Epithelial cell of prostate (primary cell): ENCODE results near the gene WWC2.
A peak's percentile ranks its signal among the peaks of the same experiment; 100 is the strongest.

Source experiments
- DNase-seq: peaks from one replicate; pipeline ENCODE4 v3.0.0-alpha.2; 2011; ENCODE audit warnings: low read depth, low spot score
- H3K27ac ChIP-seq: fragments of 450-650 bp; 2 replicates; pipeline ENCODE4 v1.5.1; 2017; ENCODE audit warnings: mild to moderate bottlenecking

The WWC2 gene

DNA sequence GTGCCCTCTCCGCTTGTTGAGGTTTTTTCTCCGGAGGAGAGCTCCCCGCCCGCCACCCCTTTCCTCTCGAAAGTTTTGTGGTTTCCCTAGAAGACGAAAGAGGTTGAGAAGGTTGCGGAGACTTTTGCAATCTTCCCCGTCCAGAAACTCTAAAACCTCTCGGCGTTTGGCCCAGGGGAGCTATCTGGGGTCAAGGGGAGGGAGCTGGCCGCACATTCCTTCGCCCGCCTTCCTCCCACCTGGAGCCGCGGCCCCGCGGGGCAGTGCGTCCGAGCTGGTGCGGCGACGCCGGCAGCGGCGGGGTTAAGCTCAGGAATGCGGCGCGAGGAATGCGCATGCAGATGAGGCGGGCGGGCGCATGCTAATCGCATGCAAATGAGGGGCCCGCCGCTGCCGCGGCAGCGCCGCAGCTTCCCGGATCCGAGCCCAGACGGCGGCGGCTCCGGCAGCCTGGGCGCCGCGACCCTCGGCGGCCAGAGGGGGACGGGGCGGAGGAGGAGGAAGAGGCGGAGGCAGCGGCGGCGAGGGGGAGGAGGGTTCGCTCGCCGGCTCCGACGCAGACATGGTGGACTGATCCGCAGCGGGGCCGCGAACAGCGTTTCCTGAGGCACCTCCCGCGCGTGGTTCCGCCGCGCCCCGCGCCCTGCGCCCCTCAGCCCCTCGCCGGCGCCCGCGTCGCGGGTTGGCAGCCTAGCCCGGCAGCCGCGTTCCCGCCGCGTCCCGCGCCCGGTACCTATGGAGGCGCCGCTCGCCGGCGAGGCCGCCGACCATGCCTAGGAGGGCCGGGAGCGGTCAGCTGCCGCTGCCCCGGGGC, at the start of gene WWC2:
Gene WWC2, plus strand, starts transcription at position 535 of the 814 bp plus-strand sequence. Its CDS starts 235 bp downstream, at position 770.
- H3K27ac ChIP-seq = peak within 1 kb of the TSS; percentile 89
- DNase-seq = peak; percentile 44

GRCh38 chr4:183053681-183054080, 45.4 kb upstream of the WWC2 start:
- H3K27ac ChIP-seq = no peak overlapping the region
- no peak for DNase-seq

- no peak for DNase-seq
- H3K27ac ChIP-seq = no peak overlapping the region
Observed at GRCh38 chr4:183057255-183057654, 41.8 kb upstream of the WWC2 start.

- no peak overlapping the region for H3K27ac ChIP-seq
- DNase-seq = no peak
Observed at GRCh38 chr4:183059797-183060196, 39.3 kb upstream of the WWC2 start.

DNA sequence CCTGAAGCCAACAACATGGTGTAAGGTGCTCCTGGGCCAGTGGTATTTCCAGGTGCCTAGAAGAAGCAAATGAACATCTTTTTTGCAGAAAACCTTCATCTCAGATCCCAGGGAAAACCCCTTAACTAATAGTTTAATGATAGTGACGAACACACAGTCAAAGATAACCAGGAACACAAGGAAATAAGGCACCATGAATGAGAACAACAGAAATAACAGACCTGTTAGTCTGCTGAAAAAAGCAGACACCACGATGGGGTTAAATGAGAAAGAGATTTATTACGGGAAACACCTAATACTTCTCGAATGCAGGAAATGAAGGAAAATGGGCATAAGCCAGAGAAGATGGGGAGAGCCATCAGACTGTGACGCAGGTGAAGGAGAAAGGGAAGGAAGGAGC, 30.6 kb upstream of the WWC2 start:
- no peak for DNase-seq
- no peak overlapping the region for H3K27ac ChIP-seq

- DNase-seq = no peak
- H3K27ac ChIP-seq = no peak overlapping the region
Observed at GRCh38 chr4:183071222-183071621, 27.8 kb upstream of the WWC2 start.

DNA sequence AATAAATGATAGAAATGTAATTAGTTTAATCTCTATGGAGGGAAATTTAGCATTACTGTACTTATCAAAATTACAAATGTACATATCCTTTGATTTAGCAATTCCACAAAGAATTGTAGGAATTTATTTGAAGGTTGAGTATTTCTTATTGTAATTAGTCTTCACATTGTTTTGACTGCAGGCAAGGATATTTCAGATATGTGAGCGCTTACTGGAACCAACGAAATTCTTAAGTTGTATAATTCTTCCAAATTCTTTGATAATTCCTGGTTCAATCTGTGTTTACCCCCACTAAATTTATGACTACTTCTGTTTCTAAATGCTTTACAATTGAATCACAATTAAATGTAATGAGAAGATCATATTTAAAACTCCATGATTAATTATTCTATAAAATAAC, 26.9 kb upstream of the WWC2 start:
- H3K27ac ChIP-seq = no peak overlapping the region
- no peak for DNase-seq

- H3K27ac ChIP-seq = no peak overlapping the region
- no peak for DNase-seq
Observed at GRCh38 chr4:183073838-183074145, 25.3 kb upstream of the WWC2 start.

- DNase-seq = no peak
- no peak overlapping the region for H3K27ac ChIP-seq
Observed at GRCh38 chr4:183074288-183074990, 24.6 kb upstream of the WWC2 start.

- DNase-seq = no peak
Observed at GRCh38 chr4:183078634-183079033, 20.4 kb upstream of the WWC2 start.

GRCh38 chr4:183080372-183081115, 18.5 kb upstream of the WWC2 start:
- DNase-seq = no peak
- H3K27ac ChIP-seq = no peak overlapping the region

More at GRCh38 chr4:183078634-183079033, 20.4 kb upstream of the WWC2 start:
- H3K27ac ChIP-seq = no peak overlapping the region

GRCh38 chr4:183081116-183081469, 18.0 kb upstream of the WWC2 start:
- H3K27ac ChIP-seq = no peak overlapping the region
- no peak for DNase-seq

- DNase-seq = no peak
- H3K27ac ChIP-seq = no peak overlapping the region
Observed at GRCh38 chr4:183082053-183082452, 17.0 kb upstream of the WWC2 start.

GRCh38 chr4:183094393-183095198, 4.5 kb upstream of the WWC2 start:
- H3K27ac ChIP-seq = no peak overlapping the region
- DNase-seq = no peak

- H3K27ac ChIP-seq = no peak overlapping the region
- no peak for DNase-seq
Observed at GRCh38 chr4:183095199-183095512, 3.9 kb upstream of the WWC2 start.

- H3K27ac ChIP-seq = no peak overlapping the region
- no peak for DNase-seq
Observed at GRCh38 chr4:183096276-183096965, 2.6 kb upstream of the WWC2 start.

DNA sequence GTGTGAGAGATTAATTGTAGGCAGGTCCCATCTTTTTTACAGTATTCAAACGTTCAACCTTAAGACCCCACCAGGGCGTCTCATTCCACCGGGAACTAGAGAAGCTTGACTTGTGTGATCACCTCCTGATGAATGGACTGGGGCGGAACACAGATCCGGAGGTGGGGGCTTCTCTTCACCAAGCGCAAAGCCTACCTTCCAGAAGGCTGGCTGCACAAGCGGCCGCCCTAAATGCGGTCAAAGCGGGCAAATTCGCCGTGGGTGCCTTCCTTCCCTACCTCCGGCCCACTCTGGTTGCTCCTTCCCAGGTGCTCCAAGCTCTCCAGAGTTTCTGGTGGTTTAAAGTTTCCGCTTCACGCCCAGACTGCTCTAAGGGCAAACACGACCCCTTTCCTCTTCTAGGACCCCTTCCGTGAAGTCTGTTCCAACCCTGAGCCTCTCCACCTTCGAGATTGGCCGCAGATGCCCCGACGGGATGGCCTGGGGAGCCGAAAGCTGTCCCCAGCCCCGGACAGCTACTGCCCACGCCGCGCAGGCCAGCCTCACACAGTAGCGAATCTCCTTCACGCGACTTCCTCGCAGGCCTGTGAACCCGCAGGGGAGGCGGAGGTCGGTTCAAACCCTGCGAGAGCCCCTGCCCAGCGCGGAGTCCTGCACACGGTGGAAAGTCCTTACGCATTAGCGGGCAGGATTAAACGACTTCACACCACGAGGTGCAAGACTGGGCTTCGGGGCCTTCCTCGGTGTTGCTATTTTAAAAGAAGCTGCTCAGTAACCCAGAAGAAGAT, 1.6 kb upstream of the WWC2 start:
- DNase-seq = no peak
- H3K27ac ChIP-seq = peak overlapping the region; percentile 89

GRCh38 chr4:183098019-183098722, 886 bp upstream of the WWC2 start:
- DNase-seq = no peak
- H3K27ac ChIP-seq = peak overlapping the region; percentile 89
